Measurements from ENCODE around the gene PBX4. TPM values are rescaled to one million over a fixed set of nuclear protein-coding genes. Genes with fewer than 3 reads are reported as not detected.
"Not testable (repeated sequence)": the region's sequence is repeated elsewhere in the genome, so short reads cannot be mapped to it uniquely, and the experiment has no call there.

PBX4 gene
- total RNA-seq, 1 donor from 2014 or later: 3.4 TPM

GRCh38 chr19:19619181-19619848, 828 bp upstream of the PBX4 start:
- no peaks in the 10 kb centered on the region for H3K27me3 ChIP-seq
- ATAC-seq: no peak
- intact Hi-C loops (cut with DNase I): no loop called here
- no peaks in the 10 kb centered on the region for H3K36me3 ChIP-seq
- H3K4me3 ChIP-seq: no peak overlapping the region
- no peak for TF ChIP-seq CTCF (IDR thresholded peaks at IDR 0.05)
- no peak for DNase-seq
- H3K4me1 ChIP-seq: no peaks in the 10 kb centered on the region
- H3K27ac ChIP-seq: no peak overlapping the region
- H3K9me3 ChIP-seq: no peaks in the 10 kb centered on the region

DNA sequence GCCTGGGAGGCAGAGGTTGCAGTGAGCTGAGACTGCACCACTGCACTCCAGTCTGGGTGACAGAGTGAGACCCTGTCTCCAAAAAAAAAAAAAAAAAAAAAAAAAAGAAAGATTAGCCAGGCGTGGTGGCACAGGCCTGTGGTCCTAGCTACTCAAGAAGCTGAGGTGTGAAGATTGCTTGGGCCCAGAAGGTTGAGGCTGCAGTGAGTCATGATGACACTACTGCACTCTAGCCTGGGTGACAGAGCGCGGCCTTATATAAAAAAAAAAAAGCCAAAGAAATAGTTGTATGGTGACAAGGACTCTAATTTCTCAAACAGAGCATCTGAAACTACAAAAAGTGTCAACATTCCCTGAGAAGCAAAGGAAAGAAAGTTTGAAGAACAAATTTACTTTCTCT, 3.4 kb downstream of the PBX4 start:
- TF ChIP-seq CTCF (IDR thresholded peaks at IDR 0.05): no peak
- H3K4me1 ChIP-seq: no peaks in the 10 kb centered on the region
- H3K27ac ChIP-seq: no peak overlapping the region
- no peaks in the 10 kb centered on the region for H3K27me3 ChIP-seq
- intact Hi-C loops (cut with DNase I): no loop called here
- H3K9me3 ChIP-seq: no peaks in the 10 kb centered on the region
- no peaks in the 10 kb centered on the region for H3K36me3 ChIP-seq
- no peak for ATAC-seq
- no peak overlapping the region for H3K4me3 ChIP-seq
- no peak for DNase-seq

- Histone ChIP-seq H3K4me1 (no peaks in the 10 kb centered on the region), H3K27me3 (no peaks in the 10 kb centered on the region), H3K36me3 (no peaks in the 10 kb centered on the region), H3K9me3 (no peaks in the 10 kb centered on the region), H3K4me3 (no peak overlapping the region), H3K27ac (no peak overlapping the region)
- intact Hi-C loops (cut with DNase I): no loop called here
- no peak for TF ChIP-seq CTCF (IDR thresholded peaks at IDR 0.05)
- DNase-seq (no peak), ATAC-seq (no peak)
These were observed 5.0 kb downstream of the PBX4 start for GRCh38 chr19:19613506-19613905.

DNA sequence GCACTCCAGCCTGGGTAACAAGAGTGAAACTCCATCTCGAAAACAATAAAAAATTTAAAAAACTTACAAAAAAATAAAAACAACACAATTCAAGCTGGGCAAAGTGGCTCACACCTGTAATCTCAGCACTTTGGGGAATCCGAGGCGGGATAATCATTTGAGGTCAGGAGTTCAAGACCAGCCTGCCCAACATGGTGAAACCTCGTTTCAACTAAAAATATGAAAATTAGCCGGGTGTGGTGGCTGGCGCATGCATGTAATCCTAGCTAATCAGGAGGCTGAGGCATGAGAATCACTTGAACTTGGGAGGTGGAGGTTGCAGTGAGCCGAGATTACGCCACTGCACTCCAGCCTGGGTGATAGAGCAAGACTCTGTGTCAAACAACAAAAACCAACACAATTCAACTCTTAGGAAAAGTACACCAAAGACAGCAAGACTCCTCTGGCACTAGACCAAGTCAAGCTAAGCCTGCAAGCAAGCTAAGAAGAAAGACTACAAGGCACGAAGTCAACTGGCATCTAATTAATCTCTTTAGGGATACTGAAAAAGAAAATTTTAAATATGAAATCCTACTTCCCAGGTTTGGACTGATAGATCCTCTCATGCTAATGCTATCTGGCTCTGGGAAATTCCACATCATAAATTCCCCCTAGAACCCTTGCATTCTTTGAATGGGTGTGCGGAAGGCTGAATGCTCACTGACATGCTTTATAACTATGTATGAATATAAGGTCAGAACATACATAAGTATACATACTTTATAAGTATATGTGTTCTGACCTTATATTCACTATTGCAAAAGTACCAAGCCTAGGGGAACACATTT, 7.9 kb downstream of the PBX4 start:
- ATAC-seq: no peak

GRCh38 chr19:19606686-19607085, 11.8 kb downstream of the PBX4 start:
- H3K36me3 ChIP-seq; H3K9me3 ChIP-seq; intact Hi-C loops (cut with DNase I); DNase-seq; ATAC-seq; H3K27ac ChIP-seq; H3K27me3 ChIP-seq; H3K4me3 ChIP-seq; H3K4me1 ChIP-seq: not testable (repeated sequence)

More for the DNA sequence above, 7.9 kb downstream of the PBX4 start:
- no peaks in the 10 kb centered on the region for H3K27me3 ChIP-seq
- H3K27ac ChIP-seq: no peak overlapping the region
- H3K9me3 ChIP-seq: no peaks in the 10 kb centered on the region
- H3K4me1 ChIP-seq: no peaks in the 10 kb centered on the region
- no peak overlapping the region for H3K4me3 ChIP-seq
- DNase-seq: no peak
- no peak for TF ChIP-seq CTCF (IDR thresholded peaks at IDR 0.05)
- no peaks in the 10 kb centered on the region for H3K36me3 ChIP-seq
- intact Hi-C loops (cut with DNase I): no loop called here

- Histone ChIP-seq H3K4me3 (no peak overlapping the region), H3K27me3 (no peaks in the 10 kb centered on the region), H3K27ac (no peak overlapping the region), H3K4me1 (no peaks in the 10 kb centered on the region), H3K36me3 (no peaks in the 10 kb centered on the region), H3K9me3 (no peaks in the 10 kb centered on the region)
- TF ChIP-seq CTCF (IDR thresholded peaks at IDR 0.05): no peak
- ATAC-seq (peak; percentile 24), DNase-seq (no peak)
- intact Hi-C loops (cut with DNase I): no loop called here
These were observed 12.5 kb downstream of the PBX4 start for GRCh38 chr19:19606021-19606420.
